GM12864 (cell line): Measurements from ENCODE around the gene C1QTNF2.
A peak's percentile ranks its signal among the peaks of the same experiment; 100 is the strongest.

ENCODE experiments used
- DNase-seq: peaks from one replicate; pipeline ENCODE4 v3.0.0-alpha.2; 2011; ENCODE audit warnings: low read depth
- H3K4me3 ChIP-seq: 2 replicates; pipeline ENCODE4 v1.5.1; 2011; ENCODE audit warnings: mild to moderate bottlenecking, low read depth, low read length, control low read depth
- CTCF ChIP-seq: IDR thresholded peaks from 2 replicates; pipeline ENCODE4 v1.5.1; 2011; ENCODE audit warnings: low read depth, mild to moderate bottlenecking, moderate library complexity, low read length, control low read depth, inconsistent platforms; ENCODE audit errors: missing control alignments

C1QTNF2 gene

DNA sequence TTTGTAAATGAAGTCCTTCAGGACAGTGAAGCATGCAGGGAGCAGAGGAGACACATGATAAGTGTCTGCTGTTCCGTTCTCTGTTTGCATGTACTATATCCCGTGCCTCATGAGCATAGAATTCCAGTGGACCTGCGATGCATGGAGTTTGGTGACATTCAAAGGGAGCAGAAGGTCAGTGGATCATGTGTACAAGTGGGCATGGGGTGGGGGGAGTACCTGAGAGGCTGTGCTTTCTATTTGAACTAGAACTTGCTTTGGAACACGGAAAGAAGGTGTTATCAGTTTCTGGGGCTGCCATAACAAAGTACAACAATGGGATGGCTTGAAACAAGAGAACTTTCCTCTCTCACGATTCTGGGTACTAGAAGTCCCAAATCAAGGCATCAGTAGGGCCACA lies 53.0 kb downstream of the C1QTNF2 start:
- no peak overlapping the region for H3K4me3 ChIP-seq
- no peak for TF ChIP-seq CTCF
- DNase-seq, result no peak

DNA sequence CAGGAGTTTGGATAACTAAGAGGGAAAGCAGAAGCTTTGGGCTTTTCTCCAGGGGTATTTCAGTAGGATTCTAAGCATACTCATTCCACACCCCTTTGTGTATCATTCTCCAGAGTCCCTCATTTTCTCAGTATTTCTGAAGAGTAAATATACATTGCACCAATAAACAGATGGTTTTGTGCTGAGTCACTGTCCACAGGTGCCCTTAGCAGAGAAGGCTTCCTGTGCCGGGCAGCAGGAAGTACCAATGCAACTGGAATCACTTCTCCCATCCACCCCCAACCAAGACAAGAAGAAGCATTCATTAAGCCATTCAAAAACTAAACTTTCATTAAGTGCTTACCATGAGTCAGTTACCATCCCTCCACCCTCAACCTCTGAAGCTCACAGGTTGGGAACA lies 54.5 kb downstream of the C1QTNF2 start:
- DNase-seq, result no peak

GRCh38 chr5:160312960-160313727 lies 57.3 kb downstream of the C1QTNF2 start:
- TF ChIP-seq CTCF, result no peak
- DNase-seq, result no peak
- H3K4me3 ChIP-seq, result peak overlapping the region; percentile 49; the same call in 1 of the 2 replicates

More for the DNA sequence above, 54.5 kb downstream of the C1QTNF2 start:
- no peak overlapping the region for H3K4me3 ChIP-seq
- TF ChIP-seq CTCF, result no peak

- no peak for DNase-seq
- TF ChIP-seq CTCF, result no peak
- H3K4me3 ChIP-seq, result peak within 1 kb of the TSS; percentile 49
Measured at GRCh38 chr5:160312134-160312959, 58.1 kb downstream of the C1QTNF2 start, which contains the start of gene CCNJL. TSS of gene CCNJL (minus strand) at chr5:160312564. CDS start at chr5:160311923, 641 bp downstream.

DNA sequence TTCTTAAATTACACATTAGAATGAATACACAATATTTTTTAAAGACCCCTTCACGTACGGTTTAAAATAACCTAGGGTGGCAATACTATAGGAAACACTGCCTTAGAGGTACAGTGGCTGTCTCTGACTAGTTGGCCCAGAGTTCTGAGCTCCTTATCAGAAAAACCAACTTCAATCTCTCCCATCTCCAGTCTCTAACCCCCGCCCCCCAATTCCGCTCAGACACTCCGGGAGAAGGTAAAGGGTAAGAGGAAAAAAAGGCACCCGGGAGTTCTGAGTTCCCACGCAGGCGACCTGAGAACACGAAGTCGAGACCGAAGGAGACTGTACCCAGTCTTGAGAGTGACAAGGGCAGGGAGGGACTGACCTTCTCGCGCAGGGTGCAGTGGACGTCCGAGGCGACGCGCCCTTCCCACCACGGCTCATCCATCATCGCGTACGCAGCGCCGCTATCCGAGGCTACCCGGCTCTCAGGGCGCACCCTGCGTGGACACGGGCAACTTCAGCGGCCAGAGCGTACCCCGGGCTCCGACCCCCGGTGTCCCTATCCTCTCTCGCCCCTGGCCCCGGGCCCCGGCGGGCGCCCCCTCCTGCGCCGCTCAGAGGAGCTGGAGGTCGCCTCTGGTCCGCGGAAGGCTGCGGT lies 58.8 kb downstream of the C1QTNF2 start:
- no peak overlapping the region for H3K4me3 ChIP-seq
- DNase-seq, result no peak
- no peak for TF ChIP-seq CTCF

- TF ChIP-seq CTCF, result no peak
- no peak for DNase-seq
- H3K4me3 ChIP-seq, result no peak overlapping the region
Measured at GRCh38 chr5:160310552-160311295, 59.7 kb downstream of the C1QTNF2 start.
